ENCODE data around the gene ZNF784. TPM values are rescaled to one million over a fixed set of nuclear protein-coding genes. Genes with fewer than 3 reads are reported as not detected.

ZNF784 gene
- total and polyA plus RNA-seq, 2 of the 8 experiments (the other 6 are each of a cell fraction or from before 2014, with no cell fraction given) = 6.5 to 8.0 TPM

DNA sequence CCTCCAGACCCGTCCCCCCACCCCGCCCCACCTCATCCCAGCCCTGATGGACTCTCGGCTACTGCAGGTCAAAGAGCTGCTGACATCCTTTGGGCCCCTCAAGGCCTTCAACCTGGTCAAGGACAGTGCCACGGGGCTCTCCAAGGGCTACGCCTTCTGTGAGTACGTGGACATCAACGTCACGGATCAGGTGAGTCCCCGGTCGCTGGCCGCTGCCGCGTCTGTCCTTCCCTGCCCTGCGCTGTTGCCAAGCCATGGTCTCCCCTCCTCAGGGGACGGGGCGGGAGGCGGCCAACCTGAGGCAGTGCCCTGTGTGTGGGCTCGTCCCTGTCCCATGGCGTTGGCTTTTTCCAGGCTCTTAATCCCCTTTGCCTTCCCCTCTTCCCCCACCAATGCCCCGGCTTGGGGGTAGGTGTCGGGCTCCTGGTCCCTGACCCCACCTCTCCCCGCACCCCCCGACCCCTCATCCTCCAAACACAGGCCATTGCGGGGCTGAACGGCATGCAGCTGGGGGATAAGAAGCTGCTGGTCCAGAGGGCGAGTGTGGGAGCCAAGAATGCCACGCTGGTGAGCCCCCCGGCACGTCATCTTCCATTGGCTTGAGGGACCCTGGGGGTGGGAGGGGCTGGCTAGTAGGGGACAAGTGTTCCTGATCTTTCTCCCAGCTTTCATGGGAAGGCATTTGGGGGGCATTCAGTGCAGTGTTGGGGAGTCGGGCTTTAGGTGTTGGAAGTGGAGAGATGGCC lies 44.4 kb upstream of the ZNF784 start:
- DNase-seq (ENCODE audit: low read depth in 1 of 2, low spot score in 2 of 2) (no peak), FAIRE-seq (no peak)
- H3K4me3 ChIP-seq (ENCODE audit: extremely low read depth in 1 of 4, insufficient read depth in 2 of 4, low read depth in 3 of 4, low read length in 4 of 4) = no peak overlapping the region
- H3K9me3 ChIP-seq (ENCODE audit: insufficient read depth in 2 of 2, low read depth in 1 of 2, low read length in 1 of 2) = no peaks in the 10 kb centered on the region
- H2BK12ac ChIP-seq (ENCODE audit: low read depth, low read length) = no peak overlapping the region
- no peak overlapping the region for H2BK5ac ChIP-seq (ENCODE audit: low read depth, low read length)
- ChIA-PET CTCF (ENCODE audit: partially characterized antibody) (interaction anchor here (0.9 to 1.3 kb wide), 3 partner anchors 14 to 16 kb away, joined by 3 to 6 read pairs (median 4); no protein-coding TSS in a partner anchor), POLR2A (ENCODE audit: partially characterized antibody) (interaction anchor here (0.7 to 7.1 kb wide), 3 partner anchors 9 to 26 kb away, joined by 4 to 75 read pairs (median 4); no protein-coding TSS in a partner anchor)
- H4K20me1 ChIP-seq (replicated peaks in 1 of 2; ENCODE audit: control insufficient read depth in 1 of 2, insufficient read depth in 2 of 2, low read length in 2 of 2) = peaks cover 36 to 51% of the 10 kb centered on the region in 2 experiments
- H3K4ac ChIP-seq (replicated peaks; ENCODE audit: insufficient read length, low read depth, low read length) = no peak overlapping the region
- H3K4me2 ChIP-seq (ENCODE audit: insufficient read depth in 1 of 2, low read depth in 2 of 2, low read length in 2 of 2) = no peak overlapping the region
- peaks cover 41 to 57% (median 47%) of the 10 kb centered on the region in 4 experiments for H3K36me3 ChIP-seq (ENCODE audit: control insufficient read depth in 2 of 4, insufficient read depth in 4 of 4, low read length in 3 of 4)
- H2BK120ac ChIP-seq (replicated peaks; ENCODE audit: low read depth, low read length) = no peak overlapping the region
- H3K56ac ChIP-seq (replicated peaks; ENCODE audit: insufficient read length, low read depth, low read length) = no peak overlapping the region
- peaks cover 4 to 71% of the 10 kb centered on the region in 2 experiments; a peak in 3 of 4 replicates for H3K79me2 ChIP-seq (ENCODE audit: control insufficient read depth in 1 of 2, insufficient read depth in 2 of 2, low read length in 2 of 2)
- no peak overlapping the region for H3K18ac ChIP-seq (ENCODE audit: extremely low read depth, low read length)
- H2AK5ac ChIP-seq (ENCODE audit: low read depth, low read length) = no peak overlapping the region
- peaks cover 15% of the 10 kb centered on the region for H3K79me1 ChIP-seq (ENCODE audit: low read depth, low read length)
- H4K8ac ChIP-seq (ENCODE audit: extremely low read depth, insufficient read depth, low read length) = no peak overlapping the region
- no peaks in the 10 kb centered on the region for H3K23me2 ChIP-seq (ENCODE audit: low read depth, low read length)
- no peak overlapping the region for H3K23ac ChIP-seq (ENCODE audit: insufficient read length)
- no peak overlapping the region for H2AFZ ChIP-seq (ENCODE audit: low read length)
- H2BK20ac ChIP-seq (ENCODE audit: low read length) = no peak overlapping the region
- peaks cover 0 to 11% (median 4%) of the 10 kb centered on the region in 4 experiments; a peak in 5 of 7 replicates for H3K4me1 ChIP-seq (replicated peaks in 1 of 4; ENCODE audit: control insufficient read depth in 3 of 4, insufficient read depth in 4 of 4, low read length in 3 of 4)
- H4K5ac ChIP-seq (ENCODE audit: insufficient read length, low read depth, low read length) = no peak overlapping the region
- H3K27me3 ChIP-seq (replicated peaks in 1 of 4; ENCODE audit: control insufficient read depth in 3 of 4, extremely low read depth in 1 of 4, insufficient read depth in 3 of 4, low read length in 3 of 4) = no peaks in the 10 kb centered on the region
- no peak overlapping the region for H2BK15ac ChIP-seq (ENCODE audit: low read length)
- no peak overlapping the region for H3K9ac ChIP-seq (replicated peaks in 1 of 4; ENCODE audit: extremely low read depth in 1 of 4, low read depth in 3 of 4, low read length in 3 of 4)
- no peak overlapping the region for H4K91ac ChIP-seq (replicated peaks; ENCODE audit: insufficient read length, low read length)
- H3K27ac ChIP-seq (ENCODE audit: low read depth, low read length) = no peak overlapping the region
- 90% methylated on average over 21 of the region's 30 CpGs; no CpG with 5 or more reads in 1 of the 2 experiments for WGBS, 2 experiments (ENCODE audit: extremely low coverage in 1 of 2, insufficient coverage in 1 of 2, insufficient read length in 1 of 2, insufficient replicate concordance in 2 of 2, low coverage in 1 of 2, low lambda C conversion rate in 2 of 2, missing lambda C conversion rate in 1 of 2)
- H3K14ac ChIP-seq (ENCODE audit: insufficient read length) = no peak overlapping the region
- TF ChIP-seq TCF12 (IDR thresholded peaks at IDR 0.05; ENCODE audit: low read depth, low read length) (no peak), EGR1 (IDR thresholded peaks at IDR 0.05; ENCODE audit: borderline replicate concordance, low read depth, low read length) (no peak), RAD21 (IDR thresholded peaks at IDR 0.05 in 1 of 2, conservative IDR thresholded peaks at IDR 0.05 in 1 of 2; ENCODE audit: low read depth in 2 of 2, low read length in 2 of 2) (no peak), BCL11A (IDR thresholded peaks at IDR 0.05; ENCODE audit: low read depth in 2 of 2, low read length in 2 of 2) (no peak), ZNF274 (IDR thresholded peaks at IDR 0.05; ENCODE audit: borderline replicate concordance, extremely low read depth, low read length) (no peak), SP4 (IDR thresholded peaks at IDR 0.05; ENCODE audit: low read length) (no peak)
- TF ChIP-seq, protein P1, sequence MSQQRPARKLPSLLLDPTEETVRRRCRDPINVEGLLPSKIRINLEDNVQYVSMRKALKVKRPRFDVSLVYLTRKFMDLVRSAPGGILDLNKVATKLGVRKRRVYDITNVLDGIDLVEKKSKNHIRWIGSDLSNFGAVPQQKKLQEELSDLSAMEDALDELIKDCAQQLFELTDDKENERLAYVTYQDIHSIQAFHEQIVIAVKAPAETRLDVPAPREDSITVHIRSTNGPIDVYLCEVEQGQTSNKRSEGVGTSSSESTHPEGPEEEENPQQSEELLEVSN (IDR thresholded peaks at IDR 0.05) = no peak
- TF ChIP-seq, protein P2, sequence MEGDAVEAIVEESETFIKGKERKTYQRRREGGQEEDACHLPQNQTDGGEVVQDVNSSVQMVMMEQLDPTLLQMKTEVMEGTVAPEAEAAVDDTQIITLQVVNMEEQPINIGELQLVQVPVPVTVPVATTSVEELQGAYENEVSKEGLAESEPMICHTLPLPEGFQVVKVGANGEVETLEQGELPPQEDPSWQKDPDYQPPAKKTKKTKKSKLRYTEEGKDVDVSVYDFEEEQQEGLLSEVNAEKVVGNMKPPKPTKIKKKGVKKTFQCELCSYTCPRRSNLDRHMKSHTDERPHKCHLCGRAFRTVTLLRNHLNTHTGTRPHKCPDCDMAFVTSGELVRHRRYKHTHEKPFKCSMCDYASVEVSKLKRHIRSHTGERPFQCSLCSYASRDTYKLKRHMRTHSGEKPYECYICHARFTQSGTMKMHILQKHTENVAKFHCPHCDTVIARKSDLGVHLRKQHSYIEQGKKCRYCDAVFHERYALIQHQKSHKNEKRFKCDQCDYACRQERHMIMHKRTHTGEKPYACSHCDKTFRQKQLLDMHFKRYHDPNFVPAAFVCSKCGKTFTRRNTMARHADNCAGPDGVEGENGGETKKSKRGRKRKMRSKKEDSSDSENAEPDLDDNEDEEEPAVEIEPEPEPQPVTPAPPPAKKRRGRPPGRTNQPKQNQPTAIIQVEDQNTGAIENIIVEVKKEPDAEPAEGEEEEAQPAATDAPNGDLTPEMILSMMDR (IDR thresholded peaks at IDR 0.05; ENCODE audit: control extremely low read depth in 1 of 3, insufficient read depth in 1 of 3, low read depth in 1 of 3, low read length in 3 of 3) = no peak
